HuH-7.5 (cell line): ENCODE measurements around the gene NUDT8.
A peak's percentile ranks its signal among the peaks of the same experiment; 100 is the strongest.
"Not testable (repeated sequence)": the region's sequence is repeated elsewhere in the genome, so short reads cannot be mapped to it uniquely, and the experiment has no call there.

Experiments
- DNase-seq: peaks from one replicate; pipeline ENCODE4 v3.0.0; 2011; ENCODE audit warnings: low spot score

The NUDT8 gene

GRCh38 chr11:67627812-67628624 lies 1.7 kb downstream of the NUDT8 start:
- no peak for DNase-seq

GRCh38 chr11:67627441-67627811 lies 2.3 kb downstream of the NUDT8 start:
- DNase-seq = no peak

- DNase-seq = no peak
Measured at GRCh38 chr11:67626970-67627369, 2.8 kb downstream of the NUDT8 start.

- not testable (repeated sequence) for DNase-seq
Measured at GRCh38 chr11:67626131-67626833, 3.5 kb downstream of the NUDT8 start.

GRCh38 chr11:67623795-67624194 lies 5.9 kb downstream of the NUDT8 start:
- DNase-seq = not testable (repeated sequence)

GRCh38 chr11:67622905-67623304 lies 6.8 kb downstream of the NUDT8 start:
- DNase-seq = not testable (repeated sequence)

GRCh38 chr11:67621928-67622327 lies 7.8 kb downstream of the NUDT8 start:
- DNase-seq = not testable (repeated sequence)

- not testable (repeated sequence) for DNase-seq
Measured at GRCh38 chr11:67620621-67621020, 9.1 kb downstream of the NUDT8 start.

GRCh38 chr11:67619683-67620618 lies 9.8 kb downstream of the NUDT8 start:
- DNase-seq = not testable (repeated sequence)

- DNase-seq = not testable (repeated sequence)
Measured at GRCh38 chr11:67618901-67619659, 10.7 kb downstream of the NUDT8 start.

- peak; percentile 83 for DNase-seq
Measured at GRCh38 chr11:67617243-67617953, 12.3 kb downstream of the NUDT8 start.

- DNase-seq = no peak
Measured at GRCh38 chr11:67616431-67617242, 13.1 kb downstream of the NUDT8 start.

- no peak for DNase-seq
Measured at GRCh38 chr11:67615728-67616430, 13.9 kb downstream of the NUDT8 start.

GRCh38 chr11:67614730-67615714 lies 14.7 kb downstream of the NUDT8 start:
- peak; percentile 98 for DNase-seq

GRCh38 chr11:67613960-67614715 lies 15.6 kb downstream of the NUDT8 start:
- DNase-seq = peak; percentile 95

- no peak for DNase-seq
Measured at GRCh38 chr11:67613313-67613959, 16.3 kb downstream of the NUDT8 start.

GRCh38 chr11:67612751-67613150 lies 17.0 kb downstream of the NUDT8 start:
- DNase-seq = no peak
